ENCODE data around the gene NBL1.

GRCh38 chr1:19654386-19654785 is 10.3 kb downstream of the NBL1 start:
- TF ChIP-seq SUZ12 (IDR thresholded peaks at IDR 0.05; ENCODE audit: unreplicated experiment) = no peak
- TF ChIP-seq POLR2A (IDR thresholded peaks at IDR 0.05; ENCODE audit: low read depth, low read length) = no peak
- TF ChIP-seq SIN3A (IDR thresholded peaks at IDR 0.05; ENCODE audit: low read depth, low read length) = no peak
- TF ChIP-seq SMAD1 (IDR thresholded peaks at IDR 0.05; ENCODE audit: low read depth, partially characterized antibody) = no peak
- no peak for TF ChIP-seq CEBPB (IDR thresholded peaks at IDR 0.05; ENCODE audit: borderline replicate concordance in 1 of 2, low read depth in 2 of 2, low read length in 2 of 2)

Data from GM12878 (cell line).